ENCODE data around the gene FERMT3. TPM values are rescaled to one million over a fixed set of nuclear protein-coding genes. Genes with fewer than 3 reads are reported as not detected.

The FERMT3 gene
- total and polyA plus RNA-seq, 2 of the 13 experiments (the other 11 are each of a cell fraction or from before 2014, with no cell fraction given), result 0.29 TPM; not detected in 1

- in situ Hi-C loops (cut with HindIII; ENCODE audit: extremely low pct_ligation_motif_present, low pct_unique_long_range_greater_than_20kb) (no loop called here), intact Hi-C loops (cut with micrococcal nuclease; ENCODE audit: unreplicated experiment) (no loop called here)
- Histone ChIP-seq H3K4me3 (replicated peaks in 1 of 3; ENCODE audit: insufficient read depth in 1 of 3, low read depth in 2 of 3, low read length in 3 of 3) (no peak overlapping the region), H3K4me1 (ENCODE audit: insufficient read depth, low read length) (peaks cover 33% of the 10 kb centered on the region), H2AFZ (ENCODE audit: low read length) (no peak overlapping the region), H3K4me2 (ENCODE audit: low read depth, low read length) (no peak overlapping the region), H4K20me1 (ENCODE audit: insufficient read depth, low read length) (no peaks in the 10 kb centered on the region), H3K36me3 (replicated peaks in 1 of 2; ENCODE audit: control insufficient read depth in 1 of 2, insufficient read depth in 2 of 2, low read length in 2 of 2) (peaks cover 12 to 19% of the 10 kb centered on the region in 2 experiments; a peak in 4 of 5 replicates), H3K9me3 (ENCODE audit: low read length) (no peaks in the 10 kb centered on the region), H3K79me2 (ENCODE audit: insufficient read depth, low read length) (peaks cover 7% of the 10 kb centered on the region), H3K27ac (ENCODE audit: extremely low read length, insufficient read depth, low read length) (no peak overlapping the region), H3K9ac (ENCODE audit: insufficient read depth, low read depth, low read length) (no peak overlapping the region), H3K27me3 (ENCODE audit: control insufficient read depth in 1 of 2, insufficient read depth in 2 of 2, low read length in 2 of 2) (no peaks in the 10 kb centered on the region; a peak in 1 of 5 replicates)
- 93% methylated on average over 3 of the region's 7 CpGs for WGBS (ENCODE audit: low lambda C conversion rate)
- POLR2A ChIA-PET, result no interaction called here
- BruUV-seq (replicated peaks), result no TSS peak
- CTCF ChIA-PET (ENCODE audit: low intra/inter-chr PET ratio, low total read pairs), result no interaction called here
- ATAC-seq (no peak), FAIRE-seq (no peak), DNase-seq (ENCODE audit: low spot score) (no peak)
- no peak for TF ChIP-seq ZNF17 (CRISPR knock-in tag; IDR thresholded peaks at IDR 0.05)
These were observed 47.8 kb downstream of the FERMT3 start for GRCh38 chr11:64254326-64254725.

GRCh38 chr11:64255135-64256128 is 48.9 kb downstream of the FERMT3 start:
- Histone ChIP-seq H3K9ac (ENCODE audit: insufficient read depth, low read depth, low read length) (no peak overlapping the region), H3K27me3 (ENCODE audit: control insufficient read depth in 1 of 2, insufficient read depth in 2 of 2, low read length in 2 of 2) (no peaks in the 10 kb centered on the region; a peak in 1 of 5 replicates), H2AFZ (ENCODE audit: low read length) (no peak overlapping the region), H3K9me3 (ENCODE audit: low read length) (no peaks in the 10 kb centered on the region), H3K4me3 (replicated peaks in 1 of 3; ENCODE audit: insufficient read depth in 1 of 3, low read depth in 2 of 3, low read length in 3 of 3) (no peak overlapping the region), H3K36me3 (replicated peaks in 1 of 2; ENCODE audit: control insufficient read depth in 1 of 2, insufficient read depth in 2 of 2, low read length in 2 of 2) (peaks cover 13 to 30% of the 10 kb centered on the region in 2 experiments; a peak in 4 of 5 replicates), H3K4me1 (ENCODE audit: insufficient read depth, low read length) (peaks cover 22% of the 10 kb centered on the region), H3K79me2 (ENCODE audit: insufficient read depth, low read length) (peaks cover 7% of the 10 kb centered on the region), H3K27ac (ENCODE audit: extremely low read length, insufficient read depth, low read length) (no peak overlapping the region), H3K4me2 (ENCODE audit: low read depth, low read length) (no peak overlapping the region), H4K20me1 (ENCODE audit: insufficient read depth, low read length) (no peaks in the 10 kb centered on the region)
- DNase-seq (ENCODE audit: low spot score) (no peak), ATAC-seq (no peak), FAIRE-seq (no peak)
- ChIA-PET POLR2A (no interaction called here), CTCF (ENCODE audit: low intra/inter-chr PET ratio, low total read pairs) (no interaction called here)
- in situ Hi-C loops (cut with HindIII; ENCODE audit: extremely low pct_ligation_motif_present, low pct_unique_long_range_greater_than_20kb), result no loop called here
- WGBS (ENCODE audit: low lambda C conversion rate), result 91% methylated on average over 15 of the region's 35 CpGs
- intact Hi-C loops (cut with micrococcal nuclease; ENCODE audit: unreplicated experiment), result no loop called here
- BruUV-seq (replicated peaks), result no TSS peak
- TF ChIP-seq DBP (CRISPR knock-in tag; IDR thresholded peaks at IDR 0.05; ENCODE audit: not compliant biosample characterization), result no peak
- TF ChIP-seq ZNF598 (CRISPR knock-in tag; IDR thresholded peaks at IDR 0.05; ENCODE audit: borderline replicate concordance), result no peak
